ENCODE measurements around the gene ING4. TPM values are rescaled to one million over a fixed set of nuclear protein-coding genes. Genes with fewer than 3 reads are reported as not detected.

Gene ING4
- total and polyA plus RNA-seq, 2 of the 4 experiments (the other 2 are of a cell fraction) = 22.0 to 47.5 TPM

- Histone ChIP-seq H2AK5ac (ENCODE audit: low read depth, low read length) (no peak overlapping the region), H3K23ac (ENCODE audit: low read depth, low read length) (no peak overlapping the region), H4K20me1 (ENCODE audit: insufficient read depth, low read length) (no peaks in the 10 kb centered on the region), H2BK15ac (ENCODE audit: low read depth, low read length) (no peak overlapping the region), H2BK120ac (ENCODE audit: low read depth, low read length) (no peak overlapping the region), H3K4me3 (ENCODE audit: insufficient read depth, low read depth, low read length) (no peak overlapping the region), H3K14ac (replicated peaks; ENCODE audit: low read depth, low read length) (no peak overlapping the region), H3K9ac (ENCODE audit: low read depth, low read length) (no peak overlapping the region), H3K56ac (ENCODE audit: extremely low read depth, insufficient read depth, low read length) (no peak overlapping the region), H2BK5ac (ENCODE audit: low read depth, low read length, poor library complexity, severe bottlenecking) (no peak overlapping the region), H3K27me3 (ENCODE audit: control insufficient read depth, insufficient read depth, low read length) (no peaks in the 10 kb centered on the region), H3K79me1 (ENCODE audit: low read depth in 1 of 2, low read length in 2 of 2) (no peaks in the 10 kb centered on the region), H2AK9ac (replicated peaks; ENCODE audit: low read depth, low read length, poor library complexity) (peak overlapping the region; percentile 63), H3K27ac (ENCODE audit: insufficient read depth, low read length) (no peak overlapping the region), H3K4ac (ENCODE audit: low read depth, low read length) (no peak overlapping the region), H3K4me1 (ENCODE audit: control insufficient read depth, insufficient read depth, low read length) (peaks cover 4% of the 10 kb centered on the region), H4K5ac (ENCODE audit: low read depth, low read length) (no peak overlapping the region), H2BK20ac (ENCODE audit: low read depth, low read length) (no peak overlapping the region), H3K9me1 (ENCODE audit: insufficient read depth, low read length) (peaks cover 5% of the 10 kb centered on the region; the same call in 1 of the 2 replicates), H3K18ac (ENCODE audit: low read depth, low read length) (no peak overlapping the region), H3K9me3 (ENCODE audit: control insufficient read depth, insufficient read depth, low read length) (no peaks in the 10 kb centered on the region), H4K8ac (ENCODE audit: low read depth in 2 of 2, low read length in 2 of 2) (0 out of 4 replicates have a peak overlapping the region, but pooled peaks of 1 of the 2 experiments have one; percentile 3), H3K36me3 (ENCODE audit: control insufficient read depth, insufficient read depth, low read length) (no peaks in the 10 kb centered on the region), H4K91ac (ENCODE audit: insufficient read depth, low read depth, low read length) (no peak overlapping the region), H3K4me2 (ENCODE audit: low read depth, low read length) (no peak overlapping the region), H2AFZ (replicated peaks; ENCODE audit: low read length, poor library complexity) (no peak overlapping the region)
- no CpG with 5 or more reads among the region's 5 CpGs for WGBS, 2 experiments (ENCODE audit: extremely low coverage in 2 of 2, insufficient read length in 1 of 2)
- dilution Hi-C loops (cut with HindIII; ENCODE audit: low sequenced_read_pairs, unreplicated experiment) = no loop called here
- ATAC-seq (ENCODE audit: low read depth) (no peak), DNase-seq (no peak)
- BruUV-seq (replicated peaks) = no TSS peak
- no peak for TF ChIP-seq MXI1 (IDR thresholded peaks at IDR 0.05; ENCODE audit: borderline replicate concordance, low read depth, low read length)
- TF ChIP-seq SMC3 (IDR thresholded peaks at IDR 0.05; ENCODE audit: low read depth, low read length) = no peak
- no peak for TF ChIP-seq RFX5 (IDR thresholded peaks at IDR 0.05; ENCODE audit: low read depth, low read length)
- no peak for TF ChIP-seq BHLHE40 (IDR thresholded peaks at IDR 0.05; ENCODE audit: low read depth, low read length)
- TF ChIP-seq RAD21 (IDR thresholded peaks at IDR 0.05; ENCODE audit: low read length) = no peak
- TF ChIP-seq NFE2L2 (IDR thresholded peaks at IDR 0.05; ENCODE audit: low read depth, low read length) = no peak
- no peak for TF ChIP-seq CTCF (conservative IDR thresholded peaks at IDR 0.05; ENCODE audit: low read depth, low read length)
- no peak for TF ChIP-seq USF2 (IDR thresholded peaks at IDR 0.05; ENCODE audit: low read depth, low read length)
- TF ChIP-seq ELK1 (IDR thresholded peaks at IDR 0.05; ENCODE audit: borderline replicate concordance, low read depth, low read length) = no peak
- TF ChIP-seq MAFK (IDR thresholded peaks at IDR 0.05; ENCODE audit: low read depth, low read length) = no peak
- no peak for TF ChIP-seq RCOR1 (IDR thresholded peaks at IDR 0.05; ENCODE audit: insufficient replicate concordance, low read length)
- no peak for TF ChIP-seq MAZ (IDR thresholded peaks at IDR 0.05; ENCODE audit: borderline replicate concordance, low read depth, low read length)
- no peak for TF ChIP-seq POLR2A (IDR thresholded peaks at IDR 0.05; ENCODE audit: low read depth, low read length)
- no peak for TF ChIP-seq CEBPB (IDR thresholded peaks at IDR 0.05; ENCODE audit: low read depth, low read length)
- TF ChIP-seq FOS (IDR thresholded peaks at IDR 0.05; ENCODE audit: low read depth, low read length) = no peak
- CTCF ChIA-PET = interaction anchor here (1.1 kb wide), 1 partner anchor 66 kb away, joined by 3 read pairs; no protein-coding TSS in a partner anchor
- in situ Hi-C loops (cut with MboI; ENCODE audit: low sequenced_read_pairs) = loop anchor here (10.0 kb wide), 1 partner anchor 206 kb away; the partner anchor contains the start of genes GPR162 and P3H3
- intact Hi-C loops (cut with micrococcal nuclease) = loop anchor here (5.0 to 10.0 kb wide), 2 partner anchors 44 to 146 kb away; partner anchors contain the start of genes ING4 and PTMS
- POLR2A ChIA-PET (ENCODE audit: unreplicated experiment) = no interaction called here
Measured at GRCh38 chr12:6618483-6619225, 44.3 kb downstream of the ING4 start.
